HCT116 (cell line): ENCODE measurements around the gene ARGLU1. TPM values are rescaled to one million over a fixed set of nuclear protein-coding genes. Genes with fewer than 3 reads are reported as not detected.

Experiments used
- ATAC-seq: fragments of 200-7000 bp; cut with Tn5 transposase; 2 replicates; pipeline ENCODE4 v1.9.1; 2020; ENCODE audit warnings: mild to moderate bottlenecking, moderate library complexity
- BruUV-seq: library from RNA; stranded (reverse); fragments of 400-500 nt; replicated peaks from 2 replicates; lab custom pipeline; 2021; lab: Mats Ljungman, UMichigan
- CTCF ChIA-PET: fragments of 300-600 bp; sonication (Branson Sonifier 250); formaldehyde crosslinking; loops from one replicate; lab custom pipeline; 2021; ENCODE audit warnings: antibody characterized with exemption; lab: Charles Lee
- POLR2A ChIA-PET: fragments of 300-600, 350-600 bp; sonication (Branson Sonifier 250); formaldehyde crosslinking; loops from one replicate; lab custom pipeline; 2021; ENCODE audit warnings: antibody characterized with exemption; lab: Charles Lee
- RAD21 ChIA-PET, 2 experiments: fragments of 300-600 bp; sonication (Branson Sonifier 250); formaldehyde crosslinking; loops; one replicate each; lab custom pipeline; 2023; ENCODE audit warnings: low total read pairs in 2 of 2; ENCODE audit not compliant: uncharacterized antibody in 2 of 2, unreplicated experiment in 2 of 2, low non-redundant PET in 1 of 2; lab: Charles Lee
- DNase-seq: peaks from one replicate; pipeline ENCODE4 v3.0.0-alpha.2; 2010; ENCODE audit warnings: low read depth, low spot score
- H2AFZ ChIP-seq: fragments of 200-600 bp; shearing (Covaris generic), sonication (generic); 2 replicates; pipeline ENCODE4 v1.6.1; 2017; ENCODE audit warnings: low read depth, mixed run types, mixed read lengths, antibody characterized with exemption, low read length; ENCODE audit not compliant: poor library complexity, severe bottlenecking
- H3K27ac ChIP-seq: 2 replicates; pipeline ENCODE4 v1.5.1; 2012; ENCODE audit warnings: low read depth, low read length
- H3K27me3 ChIP-seq: fragments of 200-600 bp; sonication (generic); 2 replicates; pipeline ENCODE4 v1.6.1; 2016; ENCODE audit warnings: mixed run types, low read length, mixed read lengths; ENCODE audit not compliant: insufficient read depth
- H3K36me3 ChIP-seq, 2 experiments: fragments of 200-500 bp in 1 of 2; fragments of 200-600 bp in 1 of 2; sonication (Bioruptor generic) in 1 of 2; sonication (generic) in 1 of 2; 2 replicates each; pipeline versions ENCODE4 v1.5.1 to v1.6.1; 2014 to 2016; ENCODE audit warnings: low read length in 2 of 2, inconsistent platforms in 1 of 2, mixed read lengths in 1 of 2, mixed run types in 1 of 2; ENCODE audit not compliant: insufficient read depth in 2 of 2, control insufficient read depth in 1 of 2
- H3K4me1 ChIP-seq, 2 experiments: fragments of 200-600 bp in 1 of 2; sonication (generic) in 1 of 2; 2 replicates each; pipeline versions ENCODE4 v1.5.1 to v1.6.1; 2012 to 2017; ENCODE audit warnings: low read length in 2 of 2, inconsistent platforms in 1 of 2, mild to moderate bottlenecking in 1 of 2, mixed read lengths in 1 of 2, mixed run types in 1 of 2, moderate library complexity in 1 of 2; ENCODE audit not compliant: insufficient read depth in 2 of 2, control insufficient read depth in 1 of 2
- H3K4me2 ChIP-seq: fragments of 200-600 bp; sonication (generic); 2 replicates; pipeline ENCODE4 v1.6.1; 2017; ENCODE audit warnings: mixed run types, low read length, mixed read lengths
- H3K4me3 ChIP-seq, 2 experiments: fragments of 200-600 bp in 1 of 2; sonication (generic) in 1 of 2; replicated peaks in 1 of 2; 2 replicates each; pipeline ENCODE4 v1.5.1; 2011 to 2016; ENCODE audit warnings: low read length in 2 of 2, control low read depth in 1 of 2, low read depth in 1 of 2, mild to moderate bottlenecking in 1 of 2, mixed read lengths in 1 of 2, mixed run types in 1 of 2
- H3K79me2 ChIP-seq: fragments of 200-600 bp; sonication (generic); 2 replicates; pipeline ENCODE4 v1.6.1; 2017; ENCODE audit warnings: mild to moderate bottlenecking, mixed run types, low read length, moderate library complexity, mixed read lengths; ENCODE audit not compliant: insufficient read depth
- H3K9ac ChIP-seq: fragments of 200-600 bp; sonication (generic); 2 replicates; pipeline ENCODE4 v1.6.1; 2016; ENCODE audit warnings: low read length, mixed read lengths
- H3K9me2 ChIP-seq: fragments of 200-600 bp; sonication (generic), shearing (Covaris generic); 2 replicates; pipeline ENCODE4 v1.6.1; 2017; ENCODE audit warnings: mixed run types, mild to moderate bottlenecking, moderate library complexity; ENCODE audit not compliant: insufficient read depth
- H3K9me3 ChIP-seq, 2 experiments: fragments of 200-500 bp in 1 of 2; fragments of 200-600 bp in 1 of 2; sonication (Bioruptor generic) in 1 of 2; sonication (generic) in 1 of 2; 2 replicates each; pipeline ENCODE4 v1.6.1; 2014 to 2017; ENCODE audit warnings: low read length in 2 of 2, mixed read lengths in 2 of 2, inconsistent platforms in 1 of 2, low read depth in 1 of 2, mild to moderate bottlenecking in 1 of 2, mixed run types in 1 of 2, moderate library complexity in 1 of 2; ENCODE audit not compliant: control insufficient read depth in 1 of 2, insufficient read depth in 1 of 2
- H4K20me1 ChIP-seq: fragments of 200-600 bp; sonication (generic), shearing (Covaris generic); 2 replicates; pipeline ENCODE4 v1.6.1; 2017; ENCODE audit warnings: mixed run types, mild to moderate bottlenecking, moderate library complexity; ENCODE audit not compliant: insufficient read depth
- EZH2 ChIP-seq: fragments of 200-600 bp; sonication (generic); IDR thresholded peaks from 2 replicates; pipeline ENCODE4 v1.6.1; 2017; ENCODE audit warnings: antibody characterized with exemption, mixed run types
- REST ChIP-seq: IDR thresholded peaks from 2 replicates; pipeline ENCODE4 v1.6.1; 2012; ENCODE audit warnings: low read depth
- TCF7L2 ChIP-seq: IDR thresholded peaks from 2 replicates; pipeline ENCODE4 v1.7.0; 2011; ENCODE audit warnings: borderline replicate concordance, inconsistent platforms; ENCODE audit not compliant: insufficient read depth, insufficient read length; ENCODE audit errors: extremely low read depth
- ZBTB33 ChIP-seq: IDR thresholded peaks from 2 replicates; pipeline ENCODE4 v1.6.1; 2011; ENCODE audit warnings: mild to moderate bottlenecking, low read length, moderate library complexity; ENCODE audit not compliant: insufficient replicate concordance; ENCODE audit errors: extremely low read depth
- ZFX ChIP-seq: fragments of 450-650 bp; IDR thresholded peaks from 2 replicates; pipeline ENCODE4 v1.6.1; 2017
- intact Hi-C: fragments of 100-400 bp; cut with micrococcal nuclease; formaldehyde crosslinking; loops from 2 replicates; pipeline ENCODE4 v1.10.0; 2022
- total RNA-seq: library from RNA; stranded (reverse); gene quantifications from one replicate; pipeline ENCODE4 v1.2.1, GENCODE V29; 2021; ENCODE audit not compliant: unreplicated experiment

The ARGLU1 gene
- total RNA-seq, 1 experiment from 2014 or later, result 57.8 TPM

- no peak overlapping the region for H2AFZ ChIP-seq
- H3K79me2 ChIP-seq, result peaks cover 50% of the 10 kb centered on the region
- H3K4me1 ChIP-seq, result no peaks in the 10 kb centered on the region
- BruUV-seq, result no TSS peak
- intact Hi-C loops, result no loop called here
- H3K9ac ChIP-seq, result no peak overlapping the region
- no peaks in the 10 kb centered on the region for H3K9me2 ChIP-seq
- DNase-seq (no peak), ATAC-seq (no peak)
- peaks cover 13 to 16% of the 10 kb centered on the region in 2 experiments; a peak in 3 of 4 replicates for H3K36me3 ChIP-seq
- no peaks in the 10 kb centered on the region for H4K20me1 ChIP-seq
- TF ChIP-seq TCF7L2 (no peak), ZFX (no peak), EZH2 (no peak), REST (no peak), ZBTB33 (no peak)
- no peak overlapping the region for H3K27ac ChIP-seq
- no peaks in the 10 kb centered on the region for H3K9me3 ChIP-seq
- H3K4me3 ChIP-seq, result no peak overlapping the region
- no peak overlapping the region for H3K4me2 ChIP-seq
- ChIA-PET CTCF (no interaction called here), POLR2A (no interaction called here), RAD21 (no interaction called here)
- no peaks in the 10 kb centered on the region for H3K27me3 ChIP-seq
Measured at GRCh38 chr13:106498158-106498557, 69.8 kb downstream of the ARGLU1 start.
